ENCODE results near the gene INSL4.
A peak's percentile ranks its signal among the peaks of the same experiment; 100 is the strongest.

INSL4 gene

GRCh38 chr9:5231212-5231611 is at the start of gene INSL4:
Gene INSL4 (plus strand): TSS chr9:5231419. CDS start chr9:5231524, 105 bp downstream.
- TF ChIP-seq CTCF (IDR thresholded peaks at IDR 0.05; ENCODE audit: low read depth, low read length): no peak
- H3K4me3 ChIP-seq (replicated peaks in 1 of 2; ENCODE audit: low read depth in 2 of 2, low read length in 2 of 2): no peak within 1 kb of the TSS
- peak in 1 of 2 donors; percentile 33 for DNase-seq (ENCODE audit: low read depth in 2 of 2)

GRCh38 chr9:5184776-5185175 is 46.4 kb upstream of the INSL4 start:
- no peak for DNase-seq (ENCODE audit: low read depth in 2 of 2)
- no peak for TF ChIP-seq CTCF (IDR thresholded peaks at IDR 0.05; ENCODE audit: low read depth, low read length)
- H3K4me3 ChIP-seq (replicated peaks in 1 of 2; ENCODE audit: low read depth in 2 of 2, low read length in 2 of 2): no peak overlapping the region

- DNase-seq (ENCODE audit: low read depth in 2 of 2): no peak
- TF ChIP-seq CTCF (IDR thresholded peaks at IDR 0.05; ENCODE audit: low read depth, low read length): no peak
- H3K4me3 ChIP-seq (replicated peaks in 1 of 2; ENCODE audit: low read depth in 2 of 2, low read length in 2 of 2): no peak within 1 kb of the TSS
Measured at GRCh38 chr9:5185220-5185840, 45.9 kb upstream of the INSL4 start, which contains the start of gene INSL6. Gene INSL6 (minus strand): TSS chr9:5185639. CDS start chr9:5185602, 37 bp downstream.

- H3K4me3 ChIP-seq (replicated peaks in 1 of 2; ENCODE audit: low read depth in 2 of 2, low read length in 2 of 2): no peak overlapping the region
- peak; percentile 72 to 78 for DNase-seq (ENCODE audit: low read depth in 2 of 2)
- TF ChIP-seq CTCF (IDR thresholded peaks at IDR 0.05; ENCODE audit: low read depth, low read length): peak; percentile 72
Measured at GRCh38 chr9:5186416-5187169, 44.6 kb upstream of the INSL4 start.

GRCh38 chr9:5188060-5188984 is 42.9 kb upstream of the INSL4 start:
- no peak for TF ChIP-seq CTCF (IDR thresholded peaks at IDR 0.05; ENCODE audit: low read depth, low read length)
- no peak overlapping the region for H3K4me3 ChIP-seq (replicated peaks in 1 of 2; ENCODE audit: low read depth in 2 of 2, low read length in 2 of 2)
- peak in 1 of 2 donors; percentile 22 for DNase-seq (ENCODE audit: low read depth in 2 of 2)

GRCh38 chr9:5191985-5192384 is 39.2 kb upstream of the INSL4 start:
- DNase-seq (ENCODE audit: low read depth in 2 of 2): no peak
- no peak overlapping the region for H3K4me3 ChIP-seq (replicated peaks in 1 of 2; ENCODE audit: low read depth in 2 of 2, low read length in 2 of 2)
- TF ChIP-seq CTCF (IDR thresholded peaks at IDR 0.05; ENCODE audit: low read depth, low read length): no peak

Measured in cardiac fibroblast (primary cell).